Right lung (tissue), 5 donors: Measurements from ENCODE around the gene GCN1. TPM values are rescaled to one million over a fixed set of nuclear protein-coding genes. Genes with fewer than 3 reads are reported as not detected.

Source experiments
- DNase-seq, 2 donors: peaks; one replicate each; pipeline ENCODE4 v3.0.0-alpha.2; 2013
- polyA plus RNA-seq, 5 donors: library from polyadenylated mRNA; unstranded; fragments of 120-200 nt; gene quantifications; one replicate each; pipeline versions ENCODE4 v1.2.1 to v1.2.3, GENCODE V29; 2013; ENCODE audit warnings: inconsistent platforms in 1 of 5, low replicate concordance in 1 of 5; ENCODE audit not compliant: insufficient read length in 5 of 5, insufficient read depth in 1 of 5

Gene GCN1
- polyA plus RNA-seq, 5 donors = 40.0 to 58.9 (median 50.0) TPM

DNA sequence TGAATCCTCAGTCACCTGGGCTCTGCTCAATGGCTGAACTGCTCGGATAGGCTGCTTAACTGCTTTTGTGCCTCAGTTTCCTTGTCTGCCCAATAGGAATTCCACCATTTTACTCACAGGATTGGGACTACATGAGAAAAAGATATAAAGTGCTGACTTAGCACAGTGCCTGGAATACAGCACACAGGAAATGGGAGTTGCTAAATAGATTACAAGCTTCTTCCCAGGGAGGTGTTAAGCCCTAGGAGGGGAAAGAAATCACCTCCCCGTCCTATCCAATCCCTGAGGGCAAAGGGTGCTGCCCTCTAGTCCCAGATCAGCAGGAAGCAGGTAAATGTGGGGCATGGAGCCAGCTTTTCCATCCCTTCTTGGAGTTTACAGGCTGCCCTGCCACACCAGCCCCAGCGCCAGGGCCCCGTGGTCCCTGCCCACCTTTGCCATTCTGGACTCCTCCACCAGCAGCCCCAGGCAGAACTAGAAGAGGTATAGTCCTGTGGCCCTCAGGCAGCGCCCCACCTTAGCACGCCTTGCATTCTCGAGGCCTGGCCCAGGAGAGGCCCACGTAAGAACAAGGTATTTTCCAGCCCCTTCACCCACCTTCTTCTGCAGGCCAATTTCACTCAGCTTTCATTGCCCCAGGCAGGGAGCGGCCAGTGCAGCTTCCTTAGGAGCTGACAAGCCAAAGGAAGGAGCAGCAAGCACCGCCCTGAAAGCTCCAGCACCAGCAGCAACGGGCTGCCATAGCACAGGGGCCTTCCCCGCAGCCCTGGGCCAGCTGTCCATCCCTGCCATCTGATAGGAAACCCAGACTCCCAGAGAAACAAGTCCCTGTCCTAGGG lies 35.2 kb upstream of the GCN1 start:
- no peak for DNase-seq

DNA sequence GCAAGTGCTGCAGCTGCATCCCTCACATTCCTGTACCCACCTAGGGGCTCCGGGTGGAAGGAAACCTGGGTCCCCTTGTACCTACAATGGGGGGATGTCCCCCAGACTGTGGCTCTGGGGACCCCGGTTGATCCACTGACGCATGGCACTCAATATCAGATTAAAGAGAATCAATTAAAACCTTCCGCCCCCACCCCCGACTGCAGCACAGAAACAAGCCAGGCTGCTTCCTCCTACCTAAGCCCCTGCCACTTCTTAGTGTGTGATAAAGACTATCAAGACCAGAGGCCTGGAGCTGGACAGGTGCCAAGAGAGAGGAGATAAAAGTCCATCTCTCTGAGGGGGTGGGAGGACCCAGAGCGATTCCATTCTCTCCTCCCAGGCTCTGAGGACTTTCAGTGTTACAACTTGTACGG lies 34.6 kb upstream of the GCN1 start:
- no peak for DNase-seq

- DNase-seq = peak; percentile 76 to 84
These were observed 34.0 kb upstream of the GCN1 start for GRCh38 chr12:120228291-120229070.

DNA sequence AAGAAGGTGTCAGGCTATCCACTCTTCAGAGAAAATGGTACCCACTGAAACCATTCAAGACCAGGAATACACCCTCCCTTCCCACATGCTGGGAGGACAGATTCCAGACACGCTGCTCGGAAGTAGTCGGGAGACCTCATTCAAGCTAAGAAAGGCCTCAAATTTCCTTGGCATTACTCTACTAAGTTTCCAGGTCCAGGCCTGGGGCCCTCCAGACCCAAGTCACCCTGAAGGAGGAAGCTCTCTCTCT lies 33.5 kb upstream of the GCN1 start:
- DNase-seq = no peak

DNA sequence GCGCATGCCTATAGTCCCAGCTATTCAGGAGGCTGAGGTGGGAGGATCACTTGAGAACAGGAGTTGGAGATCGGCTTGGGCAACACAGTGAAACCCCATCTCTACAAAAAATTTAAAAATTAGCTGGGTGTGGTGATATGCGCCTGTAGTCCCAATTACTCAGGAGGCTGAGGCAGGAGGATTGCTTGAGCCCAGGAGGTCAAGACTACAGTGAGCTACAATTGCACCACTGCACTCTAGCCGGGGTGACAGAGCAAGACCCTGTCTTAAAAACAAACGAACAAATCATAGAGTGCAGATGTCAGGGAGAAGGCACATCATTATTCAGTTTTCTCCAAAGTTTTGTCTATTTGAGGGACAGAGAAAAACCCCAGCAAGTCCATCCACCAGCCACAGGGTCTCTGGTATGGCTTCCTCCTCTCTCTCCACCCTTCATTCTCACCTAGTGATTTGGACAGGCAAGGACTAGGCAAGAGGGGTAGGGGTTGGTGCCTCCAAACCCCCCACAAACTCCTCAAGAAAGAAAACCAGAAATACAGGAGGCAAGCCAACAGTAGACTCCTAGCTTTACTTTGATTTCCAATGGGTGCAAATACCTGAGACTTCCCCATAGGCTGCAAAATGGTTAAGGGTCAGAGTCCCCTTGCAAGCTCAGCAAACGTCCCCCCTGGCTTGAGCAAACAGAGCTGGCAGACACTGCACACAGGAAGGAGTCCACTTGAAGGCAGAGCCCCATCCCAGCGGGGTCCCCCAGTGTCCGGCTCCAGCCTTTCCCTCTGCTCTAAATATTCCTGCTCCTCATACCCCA lies 32.9 kb upstream of the GCN1 start:
- no peak for DNase-seq

- DNase-seq = no peak
These were observed 31.5 kb upstream of the GCN1 start for GRCh38 chr12:120225852-120226640.

DNA sequence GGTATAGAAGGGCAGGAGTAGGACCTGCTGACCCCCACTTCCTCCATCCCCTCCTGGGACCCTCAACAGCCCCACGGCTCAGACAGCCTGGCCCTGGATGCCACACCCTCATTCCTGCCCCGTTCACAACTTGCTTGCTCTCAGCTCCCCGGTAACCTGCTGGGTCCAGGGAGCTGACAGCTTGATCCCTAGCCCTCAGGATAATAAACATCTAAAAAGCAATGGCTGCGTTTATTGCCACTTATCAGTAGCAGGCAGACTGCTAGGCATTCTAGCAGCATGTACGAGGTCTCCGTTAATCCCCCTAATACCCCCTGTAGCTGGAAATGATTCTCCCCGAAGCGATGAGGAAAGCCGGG lies 30.7 kb upstream of the GCN1 start:
- DNase-seq = no peak

DNA sequence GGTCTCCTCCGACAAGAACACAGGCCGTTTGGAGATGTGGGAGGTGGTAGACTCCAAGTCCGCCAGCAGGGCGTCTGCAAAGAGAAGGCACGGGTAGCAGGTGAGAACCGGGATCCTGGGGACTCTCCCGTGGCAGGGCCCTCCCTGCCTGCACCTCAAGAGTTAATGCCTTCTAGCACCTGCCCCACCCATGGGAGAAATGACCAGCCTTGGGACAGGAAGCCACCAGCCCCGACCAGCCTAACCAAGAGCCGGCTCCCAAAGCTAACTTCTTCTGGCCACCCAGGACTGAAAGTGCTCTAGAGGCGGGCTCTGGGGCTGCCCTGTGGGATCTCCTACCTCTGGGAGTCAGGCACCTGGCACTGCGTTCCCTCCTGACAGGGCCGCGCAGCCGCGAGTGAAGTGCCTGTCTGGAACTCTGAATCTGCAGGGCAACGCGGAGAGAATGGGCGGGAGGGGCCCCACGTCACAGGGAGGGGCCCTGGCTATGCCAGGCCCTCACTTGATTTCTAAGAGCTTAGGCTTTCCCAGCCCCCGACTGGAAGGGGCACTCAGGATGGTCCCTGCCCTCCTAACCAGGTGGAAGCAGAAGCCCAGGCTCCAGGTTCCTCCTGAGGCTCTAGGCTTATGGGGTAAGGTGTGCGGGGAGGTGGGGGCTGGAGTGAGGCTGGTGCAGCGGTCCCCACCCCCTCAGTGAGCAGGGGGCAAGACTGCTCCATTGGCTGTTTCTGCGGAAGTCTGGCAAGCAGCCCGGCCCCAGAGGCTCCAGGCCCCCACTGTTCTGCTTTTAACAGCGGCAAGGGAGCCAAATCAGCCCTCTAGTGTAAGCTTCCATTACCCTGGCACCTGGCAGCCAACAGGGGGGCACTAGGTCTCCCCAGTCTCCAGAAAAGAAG lies 30.0 kb upstream of the GCN1 start:
- DNase-seq = peak; percentile 56 to 59

- no peak for DNase-seq
These were observed 29.2 kb upstream of the GCN1 start for GRCh38 chr12:120223458-120224303.

DNA sequence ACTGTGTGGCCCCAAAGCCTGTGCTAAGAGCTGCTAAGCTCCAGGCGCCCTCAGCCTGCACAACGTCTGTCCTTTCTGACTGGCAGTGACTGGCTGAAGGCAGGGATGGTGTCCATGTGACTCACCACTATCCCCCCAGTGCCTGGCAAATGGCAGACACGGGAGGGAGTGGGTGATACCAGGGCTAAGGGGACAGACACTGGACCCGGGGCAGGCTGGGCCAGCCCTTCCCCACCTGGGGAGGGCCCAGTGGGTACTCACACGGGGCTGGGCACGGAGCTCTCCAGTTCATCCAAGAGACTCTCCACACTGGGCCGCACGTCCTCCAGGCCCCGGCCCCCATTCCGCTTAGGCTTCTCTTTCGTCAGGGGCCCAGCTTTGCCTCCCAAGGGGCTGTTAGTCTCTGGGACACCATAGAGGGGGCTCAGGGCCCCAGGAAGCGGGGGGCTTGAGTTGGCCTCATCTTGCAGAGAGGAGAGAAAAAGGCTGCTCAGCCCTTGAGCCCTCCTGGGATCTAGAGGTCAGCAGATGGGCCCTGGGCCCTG lies 27.8 kb upstream of the GCN1 start:
- DNase-seq = no peak

DNA sequence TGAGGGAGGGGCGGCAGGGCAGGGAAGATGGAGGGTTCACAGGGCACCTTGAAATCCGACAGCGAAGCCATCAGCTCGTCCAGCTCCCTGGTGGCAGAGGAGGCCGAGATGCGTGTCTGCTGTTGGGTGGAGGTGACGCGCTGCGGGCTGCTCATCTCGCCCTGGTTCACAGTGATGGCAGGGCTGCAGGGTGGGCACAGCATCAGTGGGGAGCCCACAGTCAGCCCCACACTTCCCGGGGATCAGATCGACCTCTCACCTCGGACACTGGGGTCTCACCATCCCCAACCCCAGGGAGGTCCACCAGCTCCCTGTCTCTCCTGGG lies 27.0 kb upstream of the GCN1 start:
- no peak for DNase-seq

- DNase-seq = no peak
These were observed 26.5 kb upstream of the GCN1 start for GRCh38 chr12:120220838-120221575.

GRCh38 chr12:120218680-120219606 lies 24.4 kb upstream of the GCN1 start:
- no peak for DNase-seq

- no peak for DNase-seq
These were observed 22.5 kb upstream of the GCN1 start for GRCh38 chr12:120216742-120217605.

DNA sequence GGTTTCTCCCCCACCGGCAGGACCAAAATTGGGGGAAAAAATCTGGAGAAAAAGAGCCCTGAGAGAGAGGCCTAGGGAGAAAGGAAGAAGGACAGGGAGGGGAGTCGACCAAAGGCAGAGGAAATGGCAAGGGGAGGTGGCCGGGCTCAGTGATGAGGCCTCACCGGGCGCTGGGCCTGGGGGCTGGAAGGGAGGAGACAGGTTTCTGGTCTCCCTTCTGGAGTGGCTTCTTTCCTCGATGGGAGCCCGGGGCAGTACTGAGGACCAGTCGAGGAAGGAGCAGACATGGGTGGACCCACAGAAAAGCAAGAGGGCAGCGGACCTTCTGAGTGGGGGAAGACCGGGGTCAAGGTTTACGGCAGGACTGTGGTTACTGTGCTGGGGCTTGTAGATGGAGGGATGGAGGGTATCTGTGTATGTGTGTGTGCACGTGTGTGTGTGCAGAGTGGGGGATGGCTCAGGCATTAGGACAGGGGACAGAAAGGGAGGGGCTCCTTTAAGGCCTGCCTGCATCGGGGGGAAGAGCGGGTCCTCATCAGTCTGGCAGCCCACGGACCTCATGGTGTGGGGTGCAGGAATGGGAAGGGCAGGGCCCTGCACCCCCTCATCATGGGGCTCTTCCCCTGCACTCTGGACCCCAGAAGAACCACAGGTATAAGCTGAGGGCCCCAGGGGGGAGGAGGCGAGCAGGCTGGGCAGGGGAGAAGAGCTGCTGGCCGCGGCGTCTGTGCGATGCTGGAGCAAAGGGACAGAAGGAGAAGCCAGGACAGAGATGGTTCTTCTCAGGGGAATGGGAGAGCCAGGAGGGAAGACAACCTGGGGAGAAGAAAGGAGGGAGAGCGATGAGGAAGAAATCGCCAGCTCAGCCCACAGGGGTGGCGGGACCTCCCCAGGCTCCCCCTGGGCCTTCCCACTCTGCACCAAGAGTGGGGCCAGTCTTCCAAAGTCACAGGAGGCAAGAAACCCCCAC lies 21.5 kb upstream of the GCN1 start:
- no peak for DNase-seq

- DNase-seq = no peak
These were observed 20.8 kb upstream of the GCN1 start for GRCh38 chr12:120215357-120215735.
